B cell (primary cell): Measurements from ENCODE around the gene ING5. TPM values are rescaled to one million over a fixed set of nuclear protein-coding genes. Genes with fewer than 3 reads are reported as not detected.

Experiments
- ATAC-seq: fragments of 200-7000 bp; cut with Tn5 transposase; one replicate; pipeline ENCODE4 v1.10.0; 2021; ENCODE audit warnings: low read depth, mild to moderate bottlenecking, moderate number of reproducible peaks, moderate library complexity
- CTCF ChIA-PET: fragments of 350-600 bp; sonication (Branson Sonifier 250); formaldehyde crosslinking; loops from one replicate; lab custom pipeline; 2021; ENCODE audit warnings: antibody characterized with exemption, inconsistent platforms; lab: Charles Lee
- POLR2A ChIA-PET: fragments of 350-600 bp; sonication (Branson Sonifier 250); formaldehyde crosslinking; loops from one replicate; lab custom pipeline; 2021; ENCODE audit warnings: antibody characterized with exemption; lab: Charles Lee
- DNase-seq: peaks from one replicate; pipeline ENCODE4 v3.0.0; 2013
- H2AFZ ChIP-seq: 2 replicates; pipeline ENCODE4 v1.6.1; 2012; ENCODE audit warnings: mild to moderate bottlenecking, low read depth, low read length; ENCODE audit not compliant: insufficient read depth, poor library complexity, severe bottlenecking
- H3K27ac ChIP-seq, 2 donors: 1 replicate in 1 of 2; 2 replicates in 1 of 2; pipeline ENCODE4 v1.5.1; 2012 to 2013; ENCODE audit warnings: low read length in 2 of 2, mild to moderate bottlenecking in 2 of 2, moderate library complexity in 1 of 2
- H3K27me3 ChIP-seq, 4 experiments: fragments of 200-600 bp in 1 of 4; sonication (generic) in 1 of 4; replicated peaks in 1 of 4; 1 replicate in 2 of 4; 2 replicates in 2 of 4; pipeline versions ENCODE4 v1.6.1 to v1.7.0; 2013 to 2016; ENCODE audit warnings: low read length in 3 of 4, mild to moderate bottlenecking in 2 of 4, mixed read lengths in 1 of 4, moderate library complexity in 1 of 4; ENCODE audit not compliant: insufficient read depth in 4 of 4, control insufficient read depth in 3 of 4; ENCODE audit errors: control extremely low read depth in 1 of 4
- H3K36me3 ChIP-seq, 2 experiments: replicated peaks in 1 of 2; 1 replicate in 1 of 2; 2 replicates in 1 of 2; pipeline versions ENCODE4 v1.6.1 to v1.7.1; 2013; ENCODE audit warnings: low read length in 1 of 2; ENCODE audit not compliant: insufficient read depth in 2 of 2, control insufficient read depth in 1 of 2; ENCODE audit errors: control extremely low read depth in 1 of 2, extremely low read depth in 1 of 2
- H3K4me1 ChIP-seq, 2 donors: fragments of 200-600 bp in 1 of 2; sonication (generic) in 1 of 2; 1 replicate in 1 of 2; 2 replicates in 1 of 2; pipeline versions ENCODE4 v1.5.1 to v1.6.1; 2013 to 2017; ENCODE audit warnings: low read length in 2 of 2; ENCODE audit not compliant: control insufficient read depth in 2 of 2, insufficient read depth in 2 of 2
- H3K4me2 ChIP-seq: replicated peaks from 2 replicates; pipeline ENCODE3; 2012; ENCODE audit warnings: mild to moderate bottlenecking, low read depth, low read length; ENCODE audit not compliant: poor library complexity, severe bottlenecking
- H3K4me3 ChIP-seq, 5 experiments: fragments of 200-600 bp in 1 of 5; sonication (generic) in 1 of 5; 1 replicate in 3 of 5; 2 replicates in 2 of 5; pipeline versions ENCODE4 v1.5.1 to v1.7.0; 2011 to 2016; ENCODE audit warnings: low read length in 4 of 5, mild to moderate bottlenecking in 4 of 5, low read depth in 2 of 5, control low read depth in 1 of 5, moderate library complexity in 1 of 5; ENCODE audit not compliant: insufficient read depth in 1 of 5; ENCODE audit errors: control extremely low read depth in 1 of 5, extremely low read depth in 1 of 5
- H3K79me2 ChIP-seq: fragments of 200-600 bp; sonication (generic); one replicate; pipeline ENCODE4 v1.6.0; 2016; ENCODE audit warnings: low read length; ENCODE audit not compliant: control insufficient read depth, insufficient read depth
- H3K9ac ChIP-seq: fragments of 200-600 bp; sonication (generic); 2 replicates; pipeline ENCODE4 v1.6.1; 2017; ENCODE audit warnings: mild to moderate bottlenecking, low read length, moderate library complexity
- H3K9me3 ChIP-seq, 3 donors: one replicate each; pipeline versions ENCODE4 v1.6.1 to v1.7.1; 2013; ENCODE audit warnings: low read length in 2 of 3; ENCODE audit not compliant: control insufficient read depth in 2 of 3, insufficient read depth in 1 of 3; ENCODE audit errors: control extremely low read depth in 1 of 3
- H4K20me1 ChIP-seq: 2 replicates; pipeline ENCODE4 v1.6.0; 2012; ENCODE audit warnings: mild to moderate bottlenecking, low read length; ENCODE audit not compliant: insufficient read depth, control insufficient read depth, poor library complexity, severe bottlenecking
- H3K27ac Mint-ChIP-seq: one replicate; pipeline ENCODE4 v1.8.0; 2021; ENCODE audit warnings: mixed read lengths
- H3K27me3 Mint-ChIP-seq: one replicate; pipeline ENCODE4 v1.8.0; 2021; ENCODE audit warnings: mixed read lengths
- H3K4me1 Mint-ChIP-seq: one replicate; pipeline ENCODE4 v1.8.0; 2021; ENCODE audit warnings: mixed read lengths
- H3K4me3 Mint-ChIP-seq: one replicate; pipeline ENCODE4 v1.8.0; 2021; ENCODE audit warnings: mixed read lengths
- H3K9me3 Mint-ChIP-seq: one replicate; pipeline ENCODE4 v1.8.0; 2022; ENCODE audit warnings: mixed read lengths; ENCODE audit not compliant: insufficient read depth
- EZH2 ChIP-seq: IDR thresholded peaks from 2 replicates; pipeline ENCODE4 v1.6.1; 2012; ENCODE audit warnings: borderline replicate concordance, low read depth, mild to moderate bottlenecking, moderate library complexity, low read length; ENCODE audit not compliant: insufficient read depth, poor library complexity, severe bottlenecking
- WGBS: methylation state at CpG from one replicate; pipeline ENCODE4 v1.1.5; 2013; ENCODE audit warnings: missing lambda C conversion rate; ENCODE audit not compliant: insufficient coverage; 5-methylcytosine and 5-hydroxymethylcytosine counted together
- intact Hi-C: fragments of 100-400 bp; cut with micrococcal nuclease; formaldehyde crosslinking; loops from one replicate; pipeline ENCODE4 v1.10.0; 2022
- polyA plus RNA-seq: library from polyadenylated mRNA; depleted of rRNA; stranded (reverse); fragments of >200 nt; gene quantifications from 2 replicates; pipeline ENCODE4 v1.2.3, GENCODE V29; 2012
- total RNA-seq, 2 donors: library from RNA; stranded (reverse); fragments of 120-200 nt in 1 of 2; gene quantifications; 1 replicate in 1 of 2; 2 replicates in 1 of 2; pipeline versions ENCODE4 v1.2.3 to v1.2.4, GENCODE V29; 2013 to 2022
- TF ChIP-seq, protein P1 (sequence below): fragments of 200-600 bp; IDR thresholded peaks from one replicate; pipeline ENCODE4 v1.8.0; 2022; ENCODE audit warnings: antibody characterized with exemption, mild to moderate bottlenecking

Gene ING5
- total and polyA plus RNA-seq, 2 donors (not counting 1 experiment from before 2014, with no cell fraction given), result 70.7 to 82.9 TPM

GRCh38 chr2:241720099-241720498, 18.3 kb downstream of the ING5 start:
- no peak overlapping the region for H3K27ac Mint-ChIP-seq

GRCh38 chr2:241720560-241720959, 18.7 kb downstream of the ING5 start:
- Mint-ChIP-seq H3K4me3 (no peak overlapping the region), H3K27me3 (no peaks in the 10 kb centered on the region), H3K9me3 (no peaks in the 10 kb centered on the region), H3K27ac (no peak overlapping the region), H3K4me1 (no peaks in the 10 kb centered on the region)
- no peak overlapping the region for H3K27ac ChIP-seq
- H2AFZ ChIP-seq, result no peak overlapping the region
- no peaks in the 10 kb centered on the region for H3K27me3 ChIP-seq
- H3K9ac ChIP-seq, result no peak overlapping the region
- ChIA-PET CTCF (interaction anchor here (1.1 kb wide), 1 partner anchor 14 kb away, joined by 6 read pairs; the partner anchor contains the start of gene D2HGDH), POLR2A (no interaction called here)
- no peak overlapping the region for H3K4me3 ChIP-seq
- DNase-seq (no peak), ATAC-seq (no peak)
- intact Hi-C loops, result no loop called here
- no peaks in the 10 kb centered on the region for H3K4me1 ChIP-seq
- H3K9me3 ChIP-seq, result peaks cover 0 to 17% (median 5%) of the 10 kb centered on the region in 3 donors
- peaks cover 2 to 46% of the 10 kb centered on the region in 2 experiments for H3K36me3 ChIP-seq
- peaks cover 14% of the 10 kb centered on the region for H3K79me2 ChIP-seq
- no peaks in the 10 kb centered on the region for H4K20me1 ChIP-seq
- WGBS, result 95% methylated on average over 15 of the region's 15 CpGs
- no peak for TF ChIP-seq EZH2
- TF ChIP-seq, protein P1, sequence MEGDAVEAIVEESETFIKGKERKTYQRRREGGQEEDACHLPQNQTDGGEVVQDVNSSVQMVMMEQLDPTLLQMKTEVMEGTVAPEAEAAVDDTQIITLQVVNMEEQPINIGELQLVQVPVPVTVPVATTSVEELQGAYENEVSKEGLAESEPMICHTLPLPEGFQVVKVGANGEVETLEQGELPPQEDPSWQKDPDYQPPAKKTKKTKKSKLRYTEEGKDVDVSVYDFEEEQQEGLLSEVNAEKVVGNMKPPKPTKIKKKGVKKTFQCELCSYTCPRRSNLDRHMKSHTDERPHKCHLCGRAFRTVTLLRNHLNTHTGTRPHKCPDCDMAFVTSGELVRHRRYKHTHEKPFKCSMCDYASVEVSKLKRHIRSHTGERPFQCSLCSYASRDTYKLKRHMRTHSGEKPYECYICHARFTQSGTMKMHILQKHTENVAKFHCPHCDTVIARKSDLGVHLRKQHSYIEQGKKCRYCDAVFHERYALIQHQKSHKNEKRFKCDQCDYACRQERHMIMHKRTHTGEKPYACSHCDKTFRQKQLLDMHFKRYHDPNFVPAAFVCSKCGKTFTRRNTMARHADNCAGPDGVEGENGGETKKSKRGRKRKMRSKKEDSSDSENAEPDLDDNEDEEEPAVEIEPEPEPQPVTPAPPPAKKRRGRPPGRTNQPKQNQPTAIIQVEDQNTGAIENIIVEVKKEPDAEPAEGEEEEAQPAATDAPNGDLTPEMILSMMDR, result no peak
- H3K4me2 ChIP-seq, result no peak overlapping the region

More at GRCh38 chr2:241720099-241720498, 18.3 kb downstream of the ING5 start:
- TF ChIP-seq, protein P1, result no peak
- no peak for TF ChIP-seq EZH2
- Histone ChIP-seq H3K4me2 (no peak overlapping the region), H3K79me2 (peaks cover 14% of the 10 kb centered on the region), H4K20me1 (no peaks in the 10 kb centered on the region), H3K9ac (no peak overlapping the region), H3K9me3 (peaks cover 0 to 17% (median 5%) of the 10 kb centered on the region in 3 donors), H2AFZ (no peak overlapping the region), H3K4me1 (no peaks in the 10 kb centered on the region), H3K27ac (no peak overlapping the region), H3K27me3 (no peaks in the 10 kb centered on the region), H3K4me3 (no peak overlapping the region), H3K36me3 (peaks cover 2 to 46% of the 10 kb centered on the region in 2 experiments)
- ChIA-PET CTCF (no interaction called here), POLR2A (no interaction called here)
- Mint-ChIP-seq H3K4me3 (no peak overlapping the region), H3K9me3 (no peaks in the 10 kb centered on the region), H3K27me3 (no peaks in the 10 kb centered on the region), H3K4me1 (no peaks in the 10 kb centered on the region)
- ATAC-seq, result no peak
- no peak for DNase-seq
- intact Hi-C loops, result no loop called here
- 97% methylated on average over 19 of the region's 19 CpGs for WGBS
